Lower leg skin (tissue), 3 donors: ENCODE data around the gene ACKR2.

Experiments used
- POLR2A ChIP-seq, 2 donors: fragments of 450-650 bp; IDR thresholded peaks; one replicate each; pipeline ENCODE4 v1.6.1; 2016 to 2017; ENCODE audit warnings: antibody characterized with exemption in 2 of 2, mild to moderate bottlenecking in 1 of 2, moderate library complexity in 1 of 2
- TF ChIP-seq, protein P1 (sequence below), 3 donors: fragments of 450-650 bp; IDR thresholded peaks; one replicate each; pipeline ENCODE4 v1.5.1; 2016; ENCODE audit warnings: antibody characterized with exemption in 3 of 3, mild to moderate bottlenecking in 3 of 3, moderate library complexity in 2 of 3

DNA sequence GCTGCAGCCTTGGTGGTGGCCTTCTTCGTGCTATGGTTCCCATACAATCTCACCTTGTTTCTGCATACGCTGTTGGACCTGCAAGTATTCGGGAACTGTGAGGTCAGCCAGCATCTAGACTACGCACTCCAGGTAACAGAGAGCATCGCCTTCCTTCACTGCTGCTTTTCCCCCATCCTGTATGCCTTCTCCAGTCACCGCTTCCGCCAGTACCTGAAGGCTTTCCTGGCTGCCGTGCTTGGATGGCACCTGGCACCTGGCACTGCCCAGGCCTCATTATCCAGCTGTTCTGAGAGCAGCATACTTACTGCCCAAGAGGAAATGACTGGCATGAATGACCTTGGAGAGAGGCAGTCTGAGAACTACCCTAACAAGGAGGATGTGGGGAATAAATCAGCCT is 56.0 kb downstream of the ACKR2 start:
- TF ChIP-seq POLR2A (IDR thresholded peaks at IDR 0.05): no peak
- TF ChIP-seq, protein P1, sequence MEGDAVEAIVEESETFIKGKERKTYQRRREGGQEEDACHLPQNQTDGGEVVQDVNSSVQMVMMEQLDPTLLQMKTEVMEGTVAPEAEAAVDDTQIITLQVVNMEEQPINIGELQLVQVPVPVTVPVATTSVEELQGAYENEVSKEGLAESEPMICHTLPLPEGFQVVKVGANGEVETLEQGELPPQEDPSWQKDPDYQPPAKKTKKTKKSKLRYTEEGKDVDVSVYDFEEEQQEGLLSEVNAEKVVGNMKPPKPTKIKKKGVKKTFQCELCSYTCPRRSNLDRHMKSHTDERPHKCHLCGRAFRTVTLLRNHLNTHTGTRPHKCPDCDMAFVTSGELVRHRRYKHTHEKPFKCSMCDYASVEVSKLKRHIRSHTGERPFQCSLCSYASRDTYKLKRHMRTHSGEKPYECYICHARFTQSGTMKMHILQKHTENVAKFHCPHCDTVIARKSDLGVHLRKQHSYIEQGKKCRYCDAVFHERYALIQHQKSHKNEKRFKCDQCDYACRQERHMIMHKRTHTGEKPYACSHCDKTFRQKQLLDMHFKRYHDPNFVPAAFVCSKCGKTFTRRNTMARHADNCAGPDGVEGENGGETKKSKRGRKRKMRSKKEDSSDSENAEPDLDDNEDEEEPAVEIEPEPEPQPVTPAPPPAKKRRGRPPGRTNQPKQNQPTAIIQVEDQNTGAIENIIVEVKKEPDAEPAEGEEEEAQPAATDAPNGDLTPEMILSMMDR (IDR thresholded peaks at IDR 0.05): no peak
